NCI-H1436 (cell line): ENCODE data around the gene MED13L.

Source experiments
- DNase-seq: peaks from one replicate; lab custom pipeline; 2025; lab: John Stamatoyannopoulos, UW

Gene MED13L

DNA sequence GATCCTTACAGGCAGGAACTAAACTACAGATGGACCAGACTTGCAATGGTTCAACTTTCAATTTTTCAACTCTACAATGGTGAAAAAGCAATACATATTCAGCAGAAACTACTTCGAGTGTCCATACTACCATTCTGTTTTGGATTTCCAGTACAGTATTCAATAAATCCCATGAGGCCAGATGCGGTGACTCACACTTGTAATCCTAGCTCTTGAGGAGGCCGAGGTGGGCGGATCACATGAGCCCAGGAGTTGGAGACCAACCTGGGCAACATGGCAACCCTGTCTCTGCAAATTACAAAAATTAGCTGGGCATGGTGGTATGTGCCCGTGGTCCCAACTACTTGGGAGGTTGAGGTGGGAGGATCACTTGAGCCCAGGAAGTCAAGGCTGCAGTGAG, 336.1 kb downstream of the MED13L start:
- DNase-seq = no peak

DNA sequence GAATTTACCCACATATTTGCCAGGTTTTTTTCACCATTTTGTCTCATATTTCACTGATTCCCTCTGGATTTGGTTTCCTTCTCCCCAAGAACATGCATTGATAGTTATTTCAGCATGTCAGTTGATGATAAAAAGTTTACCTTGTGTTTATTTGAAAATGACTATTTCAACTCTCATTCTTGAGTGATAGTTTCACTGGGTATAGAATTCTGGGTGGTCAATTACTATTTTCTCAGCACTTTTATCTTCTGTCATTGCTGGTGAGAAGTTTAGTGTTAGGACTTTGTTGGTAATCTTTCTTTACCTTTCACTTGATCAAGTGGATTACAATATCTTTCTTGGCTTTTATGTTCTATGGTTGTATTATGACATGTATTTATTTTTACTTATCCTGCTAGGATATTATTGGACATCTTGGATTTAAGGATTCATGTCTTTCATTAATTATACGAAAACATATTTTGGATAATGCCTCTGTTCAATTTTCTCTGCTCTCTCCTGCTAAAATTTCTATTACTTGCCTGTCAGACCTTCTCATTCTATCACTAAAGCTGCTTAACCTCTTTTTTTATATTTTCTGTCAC, 338.6 kb downstream of the MED13L start:
- DNase-seq = no peak

DNA sequence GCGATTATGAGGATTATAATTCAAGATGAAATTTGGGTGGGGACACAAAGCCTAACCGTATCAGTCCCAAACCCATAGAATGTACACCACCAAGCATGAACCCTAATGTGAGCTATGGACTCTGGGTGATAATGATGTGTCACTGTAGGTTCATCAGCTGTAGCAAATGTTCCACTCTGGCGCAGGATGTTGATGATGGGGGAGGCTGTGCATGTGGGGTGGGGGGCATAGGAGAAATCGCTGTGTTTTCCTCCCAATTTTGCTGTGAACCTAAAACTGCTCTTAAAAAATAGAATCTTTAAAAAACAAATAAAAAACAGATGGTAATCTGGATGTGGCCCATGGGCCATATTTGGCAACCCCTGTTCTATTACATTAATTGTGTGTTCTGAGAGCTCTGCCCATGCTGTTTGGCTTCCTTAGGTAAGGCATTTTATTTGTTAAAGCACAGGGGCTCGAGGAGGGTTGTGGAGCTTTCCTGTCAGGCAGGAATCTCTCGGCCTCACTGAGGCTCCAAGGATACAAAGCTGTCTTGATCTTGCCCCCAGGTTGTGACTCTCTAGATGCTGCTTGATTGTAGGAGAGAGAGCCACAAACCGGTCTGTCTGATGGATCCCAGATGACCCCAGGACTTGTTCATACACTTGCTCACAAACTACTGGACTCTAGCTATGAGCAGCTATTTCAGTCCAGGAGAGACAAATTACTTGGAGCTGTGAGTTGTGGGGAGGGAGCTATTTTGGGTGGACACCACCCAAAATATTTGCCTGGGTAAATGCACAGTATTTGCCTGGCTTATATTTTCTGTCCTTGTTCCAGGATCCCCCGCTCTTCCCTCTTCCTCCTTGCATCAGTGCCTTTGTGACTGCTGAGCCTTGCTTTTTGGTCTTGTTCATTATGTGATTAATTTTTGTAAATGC, 340.2 kb downstream of the MED13L start:
- no peak for DNase-seq

DNA sequence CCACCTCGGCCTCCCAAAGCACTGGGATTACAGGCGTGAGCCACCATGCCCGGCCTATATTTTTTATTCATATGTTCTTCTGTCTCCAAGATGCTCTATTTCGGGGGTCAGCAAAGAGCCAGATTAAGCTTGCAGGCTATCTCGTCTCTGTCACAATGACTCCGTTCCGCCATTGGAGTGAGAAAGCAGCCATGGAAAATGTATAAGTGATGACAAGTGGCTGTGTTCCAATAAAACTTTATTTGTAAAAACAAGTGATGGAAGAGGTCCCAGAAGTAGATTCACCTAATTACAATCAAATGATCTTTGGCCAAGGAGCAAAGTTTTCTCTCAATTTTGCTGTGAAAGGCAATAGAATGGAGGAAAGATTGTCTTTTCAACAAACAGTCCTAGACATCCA, 342.6 kb downstream of the MED13L start:
- no peak for DNase-seq

DNA sequence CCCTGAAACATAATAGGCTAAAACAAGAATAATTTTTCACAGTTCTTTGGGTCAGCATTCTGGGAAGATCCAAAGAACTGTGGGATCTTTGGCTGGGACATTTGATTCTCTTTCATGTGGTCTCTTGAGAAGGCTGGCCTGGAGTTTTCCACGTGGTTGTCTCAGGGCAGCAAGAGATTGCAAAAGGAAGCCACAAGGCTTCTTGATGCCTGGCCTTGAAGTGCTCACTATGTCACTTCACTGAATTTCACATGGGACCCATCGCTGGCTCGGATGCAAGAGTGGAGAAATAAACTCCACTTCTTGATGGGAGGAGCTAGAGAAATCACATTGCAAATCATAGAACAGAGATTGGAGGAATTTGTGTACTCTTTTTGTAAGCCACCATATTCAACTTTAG, 343.4 kb downstream of the MED13L start:
- DNase-seq = no peak

DNA sequence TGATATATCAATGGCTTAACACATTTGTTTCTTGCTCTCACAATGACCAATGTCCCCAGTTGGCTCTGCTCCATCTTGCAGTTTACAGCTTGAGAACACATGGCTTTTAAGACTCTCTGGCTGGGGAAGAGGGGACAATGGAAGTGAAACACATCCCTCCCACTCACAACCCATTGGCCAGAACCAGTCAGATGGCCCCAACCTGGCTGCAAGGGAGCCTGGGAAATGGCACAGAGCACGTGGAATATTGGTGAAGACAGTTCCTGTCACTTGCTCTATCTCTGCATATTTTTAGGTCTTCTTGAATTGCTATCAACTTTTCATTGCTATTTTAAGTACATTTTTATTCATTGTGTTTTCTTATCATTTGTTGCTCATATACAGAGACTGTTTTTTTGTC, 345.4 kb downstream of the MED13L start:
- DNase-seq = no peak

DNA sequence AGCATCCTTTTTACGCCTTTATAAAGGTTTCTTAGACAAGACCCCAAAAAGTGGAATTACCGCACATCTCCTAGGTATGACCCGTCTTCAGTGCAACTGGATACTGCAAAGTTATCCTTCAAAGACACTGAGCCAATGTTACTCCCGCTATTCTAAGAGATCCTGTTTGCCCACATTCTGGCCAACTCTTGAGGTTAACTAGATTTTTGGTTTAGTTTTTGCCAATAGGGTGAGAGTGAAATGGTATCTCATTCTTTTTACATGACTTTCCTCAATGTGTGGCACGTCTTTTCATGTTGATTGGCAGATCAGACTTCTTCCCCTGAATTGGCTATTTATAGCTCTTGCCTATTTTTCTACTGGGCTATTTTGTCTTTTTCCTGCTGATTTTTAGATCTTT, 347.2 kb downstream of the MED13L start:
- no peak for DNase-seq

DNA sequence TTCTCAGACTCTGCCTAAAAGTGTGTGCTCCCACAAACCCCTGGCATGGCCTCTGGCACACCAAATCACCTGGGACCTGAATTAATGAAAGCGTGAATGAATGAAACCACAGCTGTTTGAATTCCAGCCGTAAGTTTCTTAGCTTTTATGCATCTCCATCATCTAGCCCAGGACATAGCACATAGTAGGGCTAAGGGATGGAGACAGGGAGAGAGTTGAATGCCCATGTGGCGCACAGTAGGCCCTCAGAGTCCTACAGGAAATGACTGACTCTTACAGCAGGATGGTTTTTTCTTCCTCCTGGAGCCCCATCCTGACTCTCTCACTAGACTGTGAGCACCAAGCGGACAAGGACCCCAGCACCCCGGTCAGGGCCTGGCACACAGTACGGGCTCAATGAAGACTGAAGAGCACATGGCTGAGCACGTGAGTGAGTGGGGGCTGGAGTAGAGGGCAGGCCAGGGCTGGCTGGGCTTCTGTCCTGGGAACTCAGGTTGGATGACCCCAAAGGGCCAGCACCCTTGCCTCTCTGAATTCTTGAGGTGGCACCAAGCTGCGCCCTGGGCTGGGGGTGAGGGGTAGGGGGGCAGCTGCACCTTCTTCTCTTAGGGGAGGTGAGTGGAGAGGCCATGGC, 351.3 kb downstream of the MED13L start:
- no peak for DNase-seq

DNA sequence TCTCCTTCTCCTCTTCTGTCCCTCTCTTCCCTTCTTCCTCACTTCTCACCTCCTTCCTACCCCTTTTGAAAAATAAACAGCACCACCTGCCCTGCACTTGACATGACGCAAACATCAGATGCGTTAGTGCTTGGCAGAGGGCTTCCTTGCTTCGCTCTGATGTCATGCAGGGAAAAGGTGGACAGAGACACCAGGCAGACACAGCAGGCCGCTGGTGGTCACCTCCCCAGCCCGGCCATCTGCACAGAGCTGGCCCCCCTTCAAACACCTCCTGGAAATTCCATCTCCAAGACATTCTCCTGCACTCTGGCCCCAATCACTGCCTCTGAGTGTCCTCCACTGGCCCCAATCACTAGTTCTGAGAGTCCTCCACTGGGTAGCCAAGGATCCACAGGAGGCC, 353.6 kb downstream of the MED13L start:
- DNase-seq = no peak

DNA sequence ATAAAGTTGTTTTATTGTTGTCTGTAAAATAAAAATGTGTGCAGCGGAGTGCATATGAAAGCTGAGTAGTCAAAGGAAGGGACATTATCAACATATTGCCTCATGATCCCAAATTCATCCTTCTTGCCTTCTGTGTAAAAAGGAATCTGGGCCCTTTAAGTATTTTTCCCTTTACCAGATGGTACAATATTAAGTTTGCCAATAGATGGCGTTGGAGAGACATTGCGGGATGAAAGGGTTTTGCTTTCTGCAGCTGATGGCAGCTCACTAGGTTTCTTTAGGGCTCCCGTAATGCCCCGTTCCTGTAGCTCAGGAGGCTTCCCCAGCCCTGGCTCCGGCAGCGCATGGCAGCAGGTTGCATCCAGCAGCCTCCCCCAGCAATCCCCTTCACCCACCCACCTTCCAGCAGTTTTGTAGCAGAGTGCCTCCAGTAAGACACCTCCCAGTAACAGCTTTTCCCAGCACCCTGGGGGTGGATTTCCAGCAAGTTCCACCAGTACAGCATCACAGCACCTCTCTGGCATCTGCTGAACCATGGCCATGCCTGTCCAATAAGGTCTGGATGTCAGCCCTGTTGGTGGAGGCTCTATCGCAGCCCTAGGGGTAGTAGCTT, 354.4 kb downstream of the MED13L start:
- no peak for DNase-seq

DNA sequence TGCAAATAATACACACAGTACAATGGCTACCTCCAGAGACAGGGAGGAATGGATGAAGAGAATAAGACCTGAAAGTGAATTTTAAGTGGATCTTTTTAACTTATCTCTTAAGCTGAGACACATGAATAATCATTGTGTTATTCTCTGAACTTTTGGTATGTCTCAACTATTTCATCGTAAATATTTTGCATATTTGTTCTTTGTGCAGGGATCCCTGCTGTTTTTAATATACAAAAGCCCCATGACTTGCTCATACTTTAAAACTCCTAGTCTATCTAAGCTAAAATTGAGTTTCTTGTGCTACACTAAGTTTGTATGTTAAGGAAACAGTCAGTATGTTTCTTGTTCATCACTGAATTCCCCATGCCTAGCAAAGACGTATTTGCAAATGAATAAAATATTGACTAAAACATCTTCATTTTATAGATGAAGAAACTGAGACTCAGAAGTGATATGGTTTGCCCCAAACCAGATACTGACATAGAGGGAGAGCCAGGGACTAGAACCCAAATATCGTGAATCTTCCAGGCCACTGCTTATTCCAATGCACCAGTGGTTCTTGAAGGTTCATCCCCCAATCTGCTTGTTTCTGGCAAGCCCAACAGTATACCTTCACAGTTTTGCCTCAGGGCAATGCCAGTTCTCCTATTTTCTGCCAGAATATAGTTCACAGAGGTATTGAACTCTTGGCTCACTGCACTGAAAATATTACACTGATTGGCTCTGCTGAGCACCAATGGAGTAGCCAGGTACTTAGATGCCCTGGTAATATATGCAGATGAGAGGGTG, 356.9 kb downstream of the MED13L start:
- no peak for DNase-seq

DNA sequence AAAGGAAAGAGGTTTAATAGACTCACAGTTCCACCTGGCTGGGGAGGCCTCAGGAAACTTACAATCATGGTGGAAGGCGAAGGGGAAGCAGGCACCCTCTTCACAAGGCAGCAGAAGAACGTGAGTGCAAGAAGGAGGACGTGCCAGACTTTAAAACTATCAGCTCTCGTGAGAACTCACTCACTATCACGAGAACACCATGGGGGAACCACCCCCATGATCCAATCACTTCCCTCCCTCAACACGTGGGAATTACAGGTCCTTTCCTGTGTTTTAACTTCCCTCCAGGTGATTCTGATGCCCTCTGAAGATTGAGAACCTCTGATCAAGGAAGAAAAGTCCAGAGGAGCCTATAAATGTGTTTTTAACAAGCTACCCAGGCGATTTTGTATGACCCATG, 358.7 kb downstream of the MED13L start:
- DNase-seq = no peak

DNA sequence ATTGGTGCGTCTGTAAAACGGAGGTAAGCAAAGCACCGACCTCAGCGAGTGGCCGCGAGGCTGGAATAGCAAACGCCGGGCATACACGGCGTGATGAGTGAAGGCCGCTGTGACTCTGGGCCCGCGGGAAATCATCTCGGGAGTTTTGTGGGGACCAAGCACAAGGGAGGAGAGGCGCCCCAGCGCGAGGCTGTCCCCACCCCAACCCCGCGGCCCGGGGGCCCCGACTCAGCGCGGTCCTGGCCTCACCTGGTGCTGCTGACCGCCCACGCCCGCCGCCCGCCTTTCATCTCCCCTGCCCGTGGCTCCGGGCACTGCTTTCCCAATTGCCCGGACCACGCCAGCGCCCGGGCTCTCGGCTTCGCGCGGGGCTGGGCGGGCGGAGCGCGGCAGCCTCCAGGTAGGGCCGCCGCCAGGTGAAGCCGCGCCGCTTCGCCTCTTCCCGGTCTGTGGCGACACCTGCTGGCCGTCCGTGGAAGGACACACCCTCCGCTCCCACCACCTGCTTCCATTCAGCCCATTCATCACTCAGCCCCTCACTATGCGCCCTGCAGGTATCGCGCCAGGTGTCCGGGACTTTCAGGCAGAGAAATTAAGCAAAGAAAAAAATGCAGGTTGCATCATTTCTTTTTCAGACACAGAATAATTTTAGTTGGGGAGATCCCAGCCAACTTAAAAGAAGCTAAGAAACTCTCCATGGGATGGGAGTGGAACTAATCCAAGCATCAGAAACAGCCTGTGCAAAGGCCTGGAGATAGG, 360.4 kb downstream of the MED13L start:
- DNase-seq = peak; percentile 70

DNA sequence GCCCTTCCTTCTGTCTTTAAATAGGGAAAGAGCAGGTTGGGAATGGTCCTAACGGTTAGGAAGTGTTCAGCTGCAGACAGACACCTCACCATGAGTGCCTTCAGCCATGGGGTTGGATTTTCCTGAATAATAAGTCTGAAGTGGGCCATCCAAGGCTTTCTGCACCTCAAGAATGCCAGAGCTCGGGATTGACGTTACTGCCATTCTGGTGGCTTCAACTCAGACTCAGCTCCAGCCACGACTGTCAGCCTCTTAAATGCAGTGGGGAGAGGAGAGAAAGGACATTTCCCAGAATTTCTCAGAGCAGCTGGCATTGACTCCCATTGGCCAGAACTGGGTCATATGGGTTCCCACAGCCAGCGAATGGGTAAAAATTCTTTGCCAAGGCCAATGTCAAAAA, 363.4 kb downstream of the MED13L start:
- DNase-seq = no peak

DNA sequence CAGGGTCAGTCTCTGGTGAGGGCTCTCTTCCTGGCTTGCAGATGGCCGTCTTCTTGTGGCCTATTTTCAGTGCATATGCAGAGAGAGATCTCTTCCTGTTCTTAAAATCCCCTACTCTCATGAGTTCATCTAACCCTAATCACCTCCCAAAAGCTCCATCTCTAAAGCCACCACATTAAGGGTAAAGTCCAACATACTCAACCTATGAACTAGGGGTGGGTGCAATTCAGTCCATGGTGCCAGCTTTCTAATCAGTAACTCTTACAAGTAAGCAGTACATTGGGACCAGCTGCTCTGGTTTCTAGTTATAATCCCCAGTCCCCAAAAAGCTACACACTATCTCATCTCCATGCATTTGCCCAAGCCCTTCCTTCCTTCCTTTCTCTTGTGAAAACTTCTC, 365.1 kb downstream of the MED13L start:
- DNase-seq = no peak

DNA sequence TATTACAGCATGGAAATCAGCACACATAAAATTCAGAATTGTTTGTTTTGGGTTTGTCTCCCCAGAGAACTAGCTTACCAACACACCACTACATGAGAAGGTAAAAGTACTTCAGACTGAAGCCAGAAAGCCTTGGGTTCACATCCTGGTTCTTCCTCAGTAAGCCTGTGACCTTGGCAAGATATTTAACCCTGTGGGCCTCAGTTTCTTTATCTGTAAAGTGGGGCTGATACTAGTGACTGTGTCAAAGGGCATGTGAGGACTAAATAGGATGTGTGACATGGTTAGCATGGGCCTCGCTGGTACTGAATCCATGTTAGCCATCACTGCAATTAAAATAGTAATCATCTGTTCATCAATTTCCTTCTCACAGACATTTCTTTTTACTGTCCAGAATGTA, 366.1 kb downstream of the MED13L start:
- DNase-seq = no peak

DNA sequence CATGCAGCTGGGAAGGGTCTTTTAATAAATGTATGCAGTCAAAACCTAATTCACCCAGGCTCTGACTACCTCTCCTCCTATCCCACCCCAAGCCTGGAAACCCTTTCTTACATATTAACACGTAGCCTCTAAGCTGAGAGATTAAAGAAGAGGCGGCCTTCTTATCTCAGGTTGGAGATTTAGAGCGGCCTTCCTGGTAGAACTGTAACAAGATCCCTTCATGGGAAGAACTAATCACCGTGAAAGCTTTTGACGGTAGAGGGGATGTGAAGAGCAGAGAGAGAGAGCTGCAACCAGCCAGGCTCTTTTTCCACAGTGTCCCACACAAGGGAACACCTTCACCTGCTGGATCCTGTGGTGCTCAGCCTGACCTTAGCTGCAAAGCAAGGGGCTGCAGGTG, 367.4 kb downstream of the MED13L start:
- DNase-seq = no peak
